B cell (primary cell): Measurements from ENCODE around the gene LRCH1. TPM values are rescaled to one million over a fixed set of nuclear protein-coding genes. Genes with fewer than 3 reads are reported as not detected.

Experiments
- ATAC-seq: fragments of 200-7000 bp; cut with Tn5 transposase; one replicate; pipeline ENCODE4 v1.10.0; 2021; ENCODE audit warnings: low read depth, mild to moderate bottlenecking, moderate number of reproducible peaks, moderate library complexity
- CTCF ChIA-PET: fragments of 350-600 bp; sonication (Branson Sonifier 250); formaldehyde crosslinking; loops from one replicate; lab custom pipeline; 2021; ENCODE audit warnings: antibody characterized with exemption, inconsistent platforms; lab: Charles Lee
- POLR2A ChIA-PET: fragments of 350-600 bp; sonication (Branson Sonifier 250); formaldehyde crosslinking; loops from one replicate; lab custom pipeline; 2021; ENCODE audit warnings: antibody characterized with exemption; lab: Charles Lee
- DNase-seq: peaks from one replicate; pipeline ENCODE4 v3.0.0; 2013
- H2AFZ ChIP-seq: 2 replicates; pipeline ENCODE4 v1.6.1; 2012; ENCODE audit warnings: mild to moderate bottlenecking, low read depth, low read length; ENCODE audit not compliant: insufficient read depth, poor library complexity, severe bottlenecking
- H3K27ac ChIP-seq, 2 donors: 1 replicate in 1 of 2; 2 replicates in 1 of 2; pipeline ENCODE4 v1.5.1; 2012 to 2013; ENCODE audit warnings: low read length in 2 of 2, mild to moderate bottlenecking in 2 of 2, moderate library complexity in 1 of 2
- H3K27me3 ChIP-seq, 4 experiments: fragments of 200-600 bp in 1 of 4; sonication (generic) in 1 of 4; replicated peaks in 1 of 4; 1 replicate in 2 of 4; 2 replicates in 2 of 4; pipeline versions ENCODE4 v1.6.1 to v1.7.0; 2013 to 2016; ENCODE audit warnings: low read length in 3 of 4, mild to moderate bottlenecking in 2 of 4, mixed read lengths in 1 of 4, moderate library complexity in 1 of 4; ENCODE audit not compliant: insufficient read depth in 4 of 4, control insufficient read depth in 3 of 4; ENCODE audit errors: control extremely low read depth in 1 of 4
- H3K36me3 ChIP-seq, 2 experiments: replicated peaks in 1 of 2; 1 replicate in 1 of 2; 2 replicates in 1 of 2; pipeline versions ENCODE4 v1.6.1 to v1.7.1; 2013; ENCODE audit warnings: low read length in 1 of 2; ENCODE audit not compliant: insufficient read depth in 2 of 2, control insufficient read depth in 1 of 2; ENCODE audit errors: control extremely low read depth in 1 of 2, extremely low read depth in 1 of 2
- H3K4me1 ChIP-seq, 2 donors: fragments of 200-600 bp in 1 of 2; sonication (generic) in 1 of 2; 1 replicate in 1 of 2; 2 replicates in 1 of 2; pipeline versions ENCODE4 v1.5.1 to v1.6.1; 2013 to 2017; ENCODE audit warnings: low read length in 2 of 2; ENCODE audit not compliant: control insufficient read depth in 2 of 2, insufficient read depth in 2 of 2
- H3K4me2 ChIP-seq: replicated peaks from 2 replicates; pipeline ENCODE3; 2012; ENCODE audit warnings: mild to moderate bottlenecking, low read depth, low read length; ENCODE audit not compliant: poor library complexity, severe bottlenecking
- H3K4me3 ChIP-seq, 5 experiments: fragments of 200-600 bp in 1 of 5; sonication (generic) in 1 of 5; 1 replicate in 3 of 5; 2 replicates in 2 of 5; pipeline versions ENCODE4 v1.5.1 to v1.7.0; 2011 to 2016; ENCODE audit warnings: low read length in 4 of 5, mild to moderate bottlenecking in 4 of 5, low read depth in 2 of 5, control low read depth in 1 of 5, moderate library complexity in 1 of 5; ENCODE audit not compliant: insufficient read depth in 1 of 5; ENCODE audit errors: control extremely low read depth in 1 of 5, extremely low read depth in 1 of 5
- H3K79me2 ChIP-seq: fragments of 200-600 bp; sonication (generic); one replicate; pipeline ENCODE4 v1.6.0; 2016; ENCODE audit warnings: low read length; ENCODE audit not compliant: control insufficient read depth, insufficient read depth
- H3K9ac ChIP-seq: fragments of 200-600 bp; sonication (generic); 2 replicates; pipeline ENCODE4 v1.6.1; 2017; ENCODE audit warnings: mild to moderate bottlenecking, low read length, moderate library complexity
- H3K9me3 ChIP-seq, 3 donors: one replicate each; pipeline versions ENCODE4 v1.6.1 to v1.7.1; 2013; ENCODE audit warnings: low read length in 2 of 3; ENCODE audit not compliant: control insufficient read depth in 2 of 3, insufficient read depth in 1 of 3; ENCODE audit errors: control extremely low read depth in 1 of 3
- H4K20me1 ChIP-seq: 2 replicates; pipeline ENCODE4 v1.6.0; 2012; ENCODE audit warnings: mild to moderate bottlenecking, low read length; ENCODE audit not compliant: insufficient read depth, control insufficient read depth, poor library complexity, severe bottlenecking
- H3K27ac Mint-ChIP-seq: one replicate; pipeline ENCODE4 v1.8.0; 2021; ENCODE audit warnings: mixed read lengths
- H3K27me3 Mint-ChIP-seq: one replicate; pipeline ENCODE4 v1.8.0; 2021; ENCODE audit warnings: mixed read lengths
- H3K4me1 Mint-ChIP-seq: one replicate; pipeline ENCODE4 v1.8.0; 2021; ENCODE audit warnings: mixed read lengths
- H3K4me3 Mint-ChIP-seq: one replicate; pipeline ENCODE4 v1.8.0; 2021; ENCODE audit warnings: mixed read lengths
- H3K9me3 Mint-ChIP-seq: one replicate; pipeline ENCODE4 v1.8.0; 2022; ENCODE audit warnings: mixed read lengths; ENCODE audit not compliant: insufficient read depth
- EZH2 ChIP-seq: IDR thresholded peaks from 2 replicates; pipeline ENCODE4 v1.6.1; 2012; ENCODE audit warnings: borderline replicate concordance, low read depth, mild to moderate bottlenecking, moderate library complexity, low read length; ENCODE audit not compliant: insufficient read depth, poor library complexity, severe bottlenecking
- WGBS: methylation state at CpG from one replicate; pipeline ENCODE4 v1.1.5; 2013; ENCODE audit warnings: missing lambda C conversion rate; ENCODE audit not compliant: insufficient coverage; 5-methylcytosine and 5-hydroxymethylcytosine counted together
- intact Hi-C: fragments of 100-400 bp; cut with micrococcal nuclease; formaldehyde crosslinking; loops from one replicate; pipeline ENCODE4 v1.10.0; 2022
- polyA plus RNA-seq: library from polyadenylated mRNA; depleted of rRNA; stranded (reverse); fragments of >200 nt; gene quantifications from 2 replicates; pipeline ENCODE4 v1.2.3, GENCODE V29; 2012
- total RNA-seq, 2 donors: library from RNA; stranded (reverse); fragments of 120-200 nt in 1 of 2; gene quantifications; 1 replicate in 1 of 2; 2 replicates in 1 of 2; pipeline versions ENCODE4 v1.2.3 to v1.2.4, GENCODE V29; 2013 to 2022
- TF ChIP-seq, protein P1 (sequence below): fragments of 200-600 bp; IDR thresholded peaks from one replicate; pipeline ENCODE4 v1.8.0; 2022; ENCODE audit warnings: antibody characterized with exemption, mild to moderate bottlenecking

The LRCH1 gene
- total and polyA plus RNA-seq, 2 donors (not counting 1 experiment from before 2014, with no cell fraction given), result 13.0 to 50.3 TPM

GRCh38 chr13:46530084-46530935 lies 22.7 kb upstream of the LRCH1 start:
- Histone ChIP-seq H3K4me3 (no peak overlapping the region), H3K9ac (no peak overlapping the region), H3K4me1 (no peaks in the 10 kb centered on the region), H3K4me2 (no peak overlapping the region), H3K27me3 (no peaks in the 10 kb centered on the region), H3K9me3 (no peaks in the 10 kb centered on the region), H3K27ac (no peak overlapping the region), H3K36me3 (no peaks in the 10 kb centered on the region), H3K79me2 (no peaks in the 10 kb centered on the region), H2AFZ (peak overlapping the region; percentile 1), H4K20me1 (no peaks in the 10 kb centered on the region)
- Mint-ChIP-seq H3K4me1 (no peaks in the 10 kb centered on the region), H3K27me3 (peaks cover 10% of the 10 kb centered on the region), H3K9me3 (no peaks in the 10 kb centered on the region), H3K4me3 (no peak overlapping the region), H3K27ac (no peak overlapping the region)
- intact Hi-C loops, result no loop called here
- CTCF ChIA-PET, result no interaction called here
- TF ChIP-seq, protein P1, sequence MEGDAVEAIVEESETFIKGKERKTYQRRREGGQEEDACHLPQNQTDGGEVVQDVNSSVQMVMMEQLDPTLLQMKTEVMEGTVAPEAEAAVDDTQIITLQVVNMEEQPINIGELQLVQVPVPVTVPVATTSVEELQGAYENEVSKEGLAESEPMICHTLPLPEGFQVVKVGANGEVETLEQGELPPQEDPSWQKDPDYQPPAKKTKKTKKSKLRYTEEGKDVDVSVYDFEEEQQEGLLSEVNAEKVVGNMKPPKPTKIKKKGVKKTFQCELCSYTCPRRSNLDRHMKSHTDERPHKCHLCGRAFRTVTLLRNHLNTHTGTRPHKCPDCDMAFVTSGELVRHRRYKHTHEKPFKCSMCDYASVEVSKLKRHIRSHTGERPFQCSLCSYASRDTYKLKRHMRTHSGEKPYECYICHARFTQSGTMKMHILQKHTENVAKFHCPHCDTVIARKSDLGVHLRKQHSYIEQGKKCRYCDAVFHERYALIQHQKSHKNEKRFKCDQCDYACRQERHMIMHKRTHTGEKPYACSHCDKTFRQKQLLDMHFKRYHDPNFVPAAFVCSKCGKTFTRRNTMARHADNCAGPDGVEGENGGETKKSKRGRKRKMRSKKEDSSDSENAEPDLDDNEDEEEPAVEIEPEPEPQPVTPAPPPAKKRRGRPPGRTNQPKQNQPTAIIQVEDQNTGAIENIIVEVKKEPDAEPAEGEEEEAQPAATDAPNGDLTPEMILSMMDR, result no peak
- TF ChIP-seq EZH2, result no peak
- ATAC-seq (no peak), DNase-seq (no peak)
- POLR2A ChIA-PET, result no interaction called here
- 50% methylated on average over 2 of the region's 4 CpGs for WGBS

DNA sequence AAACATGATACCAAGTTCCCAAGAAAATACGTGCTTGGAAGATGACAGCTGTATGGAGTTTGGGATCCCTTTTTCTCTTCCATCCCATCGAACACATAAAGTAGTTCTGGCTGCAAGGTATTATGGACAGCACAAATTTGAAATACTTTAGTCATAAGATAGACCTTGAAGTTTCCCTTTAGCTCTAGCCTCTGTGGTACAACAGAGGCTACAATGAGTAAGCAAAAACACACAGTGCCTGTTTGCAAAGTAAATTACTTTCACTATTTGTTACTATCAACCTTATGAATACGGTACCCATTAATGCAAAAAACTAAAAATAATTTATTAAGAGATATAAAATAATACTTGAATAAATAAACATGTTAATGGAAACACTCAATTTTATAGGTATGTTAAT lies 21.0 kb upstream of the LRCH1 start:
- H2AFZ ChIP-seq, result no peak overlapping the region
- H3K9me3 ChIP-seq, result no peaks in the 10 kb centered on the region
- CTCF ChIA-PET, result no interaction called here
- intact Hi-C loops, result no loop called here
- H3K79me2 ChIP-seq, result no peaks in the 10 kb centered on the region
- H3K4me2 ChIP-seq, result no peak overlapping the region
- Mint-ChIP-seq H3K27me3 (peaks cover 4% of the 10 kb centered on the region), H3K27ac (no peak overlapping the region), H3K4me1 (no peaks in the 10 kb centered on the region), H3K4me3 (no peak overlapping the region), H3K9me3 (no peaks in the 10 kb centered on the region)
- no peak overlapping the region for H3K4me3 ChIP-seq
- POLR2A ChIA-PET, result no interaction called here
- no peaks in the 10 kb centered on the region for H3K4me1 ChIP-seq
- TF ChIP-seq, protein P1, result no peak
- TF ChIP-seq EZH2, result no peak
- no peaks in the 10 kb centered on the region for H3K27me3 ChIP-seq
- no peaks in the 10 kb centered on the region for H4K20me1 ChIP-seq
- DNase-seq (no peak), ATAC-seq (no peak)
- no peak overlapping the region for H3K27ac ChIP-seq
- WGBS, result no CpG with 5 or more reads among the region's 3 CpGs
- no peaks in the 10 kb centered on the region for H3K36me3 ChIP-seq
- H3K9ac ChIP-seq, result no peak overlapping the region
